CD4-positive, alpha-beta T cell treated with Interferon alpha-2 for 1 hour (primary cell): ENCODE results near the gene VILL.
A peak's percentile ranks its signal among the peaks of the same experiment; 100 is the strongest.
"Not testable (repeated sequence)": the region's sequence is repeated elsewhere in the genome, so short reads cannot be mapped to it uniquely, and the experiment has no call there.

Source experiments
- DNase-seq, 2 donors: peaks; one replicate each; pipeline ENCODE4 v3.0.0-alpha.2; 2020 to 2022

Gene VILL

DNA sequence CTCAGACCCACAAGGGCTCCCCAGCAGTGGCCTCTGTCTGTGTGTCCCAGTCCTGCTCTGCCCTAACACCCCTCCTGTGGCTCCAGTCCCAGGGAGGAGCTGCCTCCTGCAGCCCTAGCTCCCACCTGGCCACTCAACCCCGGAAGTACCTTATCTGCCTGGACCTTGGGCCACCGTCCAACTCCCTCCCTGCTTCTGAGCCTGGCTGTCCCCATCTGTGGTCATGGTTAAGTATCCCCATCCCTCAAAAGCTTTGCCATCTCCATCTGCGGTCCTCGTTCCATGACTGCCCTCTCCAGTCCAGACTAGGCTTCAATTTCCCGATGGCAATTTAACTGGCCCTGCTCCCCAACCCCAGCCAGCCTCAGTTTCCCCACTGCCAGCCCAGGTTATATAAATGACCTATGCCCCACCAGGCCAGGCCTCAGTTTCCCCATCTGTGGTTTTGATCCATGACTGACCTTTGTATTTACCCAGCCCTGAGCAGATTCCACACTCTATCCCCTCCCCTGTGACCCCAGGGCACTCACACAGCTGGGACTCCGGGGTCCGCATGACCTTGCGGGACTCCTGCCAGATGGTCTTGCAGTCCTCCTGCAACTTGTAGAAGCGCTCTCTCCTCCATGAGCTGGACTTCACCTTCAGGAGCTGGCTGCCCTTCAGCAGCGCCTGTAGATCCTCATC is 29.2 kb downstream of the VILL start:
- no peak for DNase-seq

DNA sequence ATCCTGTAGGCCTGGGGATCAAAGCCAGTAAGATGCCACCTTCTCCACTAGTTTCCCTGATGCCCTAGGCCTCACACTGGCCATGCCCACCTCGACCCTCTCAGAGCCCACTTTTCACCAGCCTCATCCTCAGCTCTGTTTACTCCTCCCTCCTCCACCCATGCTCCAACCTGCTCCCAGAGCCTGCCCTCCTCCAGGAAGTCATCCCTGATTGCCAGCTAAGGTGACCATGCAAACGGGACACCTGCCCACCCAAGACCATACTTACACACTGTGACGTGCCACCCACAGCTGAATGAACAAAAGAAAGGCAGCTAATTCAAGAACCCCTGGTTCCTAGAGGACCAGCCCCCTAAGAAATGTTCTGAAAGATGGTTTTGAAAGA is 29.7 kb downstream of the VILL start:
- DNase-seq = no peak

DNA sequence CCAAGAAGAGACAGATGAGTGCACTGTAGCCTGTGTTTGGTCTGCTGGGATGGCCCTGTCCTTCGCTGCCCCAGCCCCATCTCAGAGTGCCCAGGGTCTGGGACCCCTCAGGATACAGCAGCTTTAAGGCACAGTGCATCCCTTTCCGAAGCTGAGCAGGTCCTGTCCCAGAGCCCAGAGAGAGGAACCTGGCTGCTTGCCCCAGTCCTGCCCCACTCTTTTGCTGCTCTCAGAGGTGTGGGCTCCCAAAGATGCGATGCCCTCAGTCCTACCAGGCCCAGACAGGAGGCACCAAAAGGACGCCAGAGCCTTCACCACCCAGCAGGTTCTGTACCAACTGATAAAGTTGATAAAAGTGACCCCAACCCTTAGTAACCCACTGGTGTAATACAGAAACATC is 30.6 kb downstream of the VILL start:
- DNase-seq = no peak

DNA sequence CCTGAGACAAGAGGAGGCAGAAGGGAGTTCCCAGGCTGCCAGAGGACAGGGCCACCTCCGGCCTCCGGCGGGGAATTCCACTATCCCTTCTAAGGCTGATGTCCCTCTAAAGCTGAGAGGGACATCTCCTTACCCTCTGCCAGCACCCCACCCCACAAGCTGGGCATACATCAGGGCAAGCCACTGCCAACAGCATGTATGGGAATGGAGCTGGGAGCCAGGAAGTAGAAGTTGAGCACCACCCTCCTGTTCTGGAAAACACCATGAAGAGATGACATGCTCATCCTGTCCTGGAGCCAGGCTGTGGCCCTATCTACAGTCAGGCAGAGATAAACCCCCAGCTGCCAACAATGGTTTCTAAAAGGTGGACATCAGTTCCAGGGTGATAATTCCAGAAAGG is 31.7 kb downstream of the VILL start:
- DNase-seq = no peak

DNA sequence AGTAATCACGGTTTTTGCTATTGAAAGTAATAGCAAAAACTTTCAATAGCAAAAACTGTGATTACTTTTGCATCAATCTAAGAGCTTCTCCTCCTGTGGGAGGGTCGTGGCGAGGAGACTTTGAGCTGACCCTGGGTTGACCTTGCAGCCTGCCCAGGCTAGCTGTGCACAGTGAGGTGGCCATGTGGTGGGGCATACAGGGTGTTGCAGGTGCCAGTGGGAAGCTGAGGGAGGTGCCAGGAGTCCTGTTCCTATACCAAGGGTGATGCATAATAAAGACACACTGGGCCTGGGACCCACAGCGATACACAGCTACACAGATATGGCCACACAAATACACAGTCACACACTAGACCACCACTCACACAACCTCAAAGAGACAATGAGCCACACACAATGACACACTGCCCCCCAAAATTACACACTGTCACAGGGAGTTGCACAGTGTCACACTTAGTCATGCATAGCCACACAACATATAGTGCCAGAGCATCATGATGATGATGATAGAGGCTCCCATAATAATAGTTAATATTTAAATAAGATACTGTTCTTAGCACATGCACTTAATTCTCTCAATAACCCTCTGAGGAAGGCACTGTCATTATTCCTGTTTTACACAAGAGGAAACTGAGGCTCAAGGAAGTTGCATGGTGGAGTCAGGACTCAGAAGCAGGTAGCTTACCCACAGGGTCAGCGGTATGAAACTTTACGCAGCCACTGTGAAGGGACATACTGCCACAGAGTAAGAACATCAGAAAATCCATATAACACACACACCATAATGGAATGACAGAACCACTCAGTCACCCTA is 32.5 kb downstream of the VILL start:
- DNase-seq = peak in 1 of 2 donors; percentile 0

DNA sequence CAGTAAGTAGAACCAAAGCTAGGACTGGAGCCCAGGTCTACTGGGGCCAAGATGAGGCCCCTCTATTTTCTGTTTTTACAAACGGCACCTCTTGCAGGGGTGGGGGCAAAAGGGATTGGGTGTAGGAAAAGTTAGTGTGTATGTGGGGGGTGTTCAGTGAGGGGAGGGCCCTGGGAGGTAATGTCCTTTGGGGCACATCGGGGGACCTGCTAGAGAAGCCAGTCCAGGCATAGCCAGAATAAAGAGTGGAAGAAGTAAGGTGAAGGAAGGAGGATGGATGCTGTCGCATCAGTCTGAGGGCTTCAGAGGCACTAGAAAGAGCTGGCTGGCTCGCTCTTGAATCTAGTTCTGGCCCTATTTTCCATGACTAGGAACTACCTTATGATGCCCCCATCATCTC is 36.3 kb downstream of the VILL start:
- no peak for DNase-seq

DNA sequence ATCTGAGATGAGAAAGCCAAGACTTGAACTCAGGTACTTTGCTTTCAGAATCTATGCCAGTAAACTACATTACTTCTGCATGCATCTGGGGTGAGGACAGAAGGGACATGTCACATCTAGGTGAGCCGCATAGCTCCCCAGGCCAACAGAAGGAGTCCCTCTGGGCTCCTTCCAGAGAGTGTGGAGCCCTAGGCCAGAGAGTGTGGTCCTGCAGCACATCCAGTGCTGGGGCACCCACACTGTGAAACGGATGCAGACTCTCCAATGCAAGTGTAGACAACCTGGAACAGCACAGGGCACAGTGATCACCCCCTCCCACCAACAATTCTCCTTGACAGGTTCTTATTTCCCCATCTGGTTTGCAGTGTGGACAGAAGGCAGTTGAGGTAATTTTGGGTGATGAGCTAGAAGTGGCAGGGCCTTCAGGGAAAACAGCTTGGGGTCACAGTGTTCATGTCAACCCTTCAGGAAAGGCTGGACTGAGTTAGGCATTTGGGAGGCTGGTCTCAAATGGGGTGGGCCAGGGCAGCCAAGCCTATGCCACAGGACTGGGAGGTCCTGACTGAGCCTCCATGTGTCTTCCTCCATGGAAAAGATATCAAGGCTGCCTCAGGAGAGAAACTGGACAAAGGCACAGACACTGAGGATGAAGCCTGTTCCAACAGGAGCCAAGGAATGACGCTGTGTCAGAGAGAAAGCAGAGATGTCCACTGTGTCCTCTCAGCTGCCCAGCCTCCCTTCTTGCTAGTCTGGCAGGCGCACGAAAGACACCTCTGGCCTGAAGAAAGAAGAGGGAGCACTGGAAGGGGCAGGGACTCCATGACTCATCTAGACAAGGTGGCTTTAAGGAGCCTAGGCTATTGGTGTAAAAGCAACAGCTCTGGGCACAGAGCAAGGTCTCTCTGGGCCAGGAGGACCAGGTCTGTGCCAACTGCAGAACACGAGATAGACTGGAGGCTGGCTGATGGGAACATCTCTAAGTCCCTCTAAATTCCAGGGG is 37.2 kb downstream of the VILL start:
- no peak for DNase-seq

DNA sequence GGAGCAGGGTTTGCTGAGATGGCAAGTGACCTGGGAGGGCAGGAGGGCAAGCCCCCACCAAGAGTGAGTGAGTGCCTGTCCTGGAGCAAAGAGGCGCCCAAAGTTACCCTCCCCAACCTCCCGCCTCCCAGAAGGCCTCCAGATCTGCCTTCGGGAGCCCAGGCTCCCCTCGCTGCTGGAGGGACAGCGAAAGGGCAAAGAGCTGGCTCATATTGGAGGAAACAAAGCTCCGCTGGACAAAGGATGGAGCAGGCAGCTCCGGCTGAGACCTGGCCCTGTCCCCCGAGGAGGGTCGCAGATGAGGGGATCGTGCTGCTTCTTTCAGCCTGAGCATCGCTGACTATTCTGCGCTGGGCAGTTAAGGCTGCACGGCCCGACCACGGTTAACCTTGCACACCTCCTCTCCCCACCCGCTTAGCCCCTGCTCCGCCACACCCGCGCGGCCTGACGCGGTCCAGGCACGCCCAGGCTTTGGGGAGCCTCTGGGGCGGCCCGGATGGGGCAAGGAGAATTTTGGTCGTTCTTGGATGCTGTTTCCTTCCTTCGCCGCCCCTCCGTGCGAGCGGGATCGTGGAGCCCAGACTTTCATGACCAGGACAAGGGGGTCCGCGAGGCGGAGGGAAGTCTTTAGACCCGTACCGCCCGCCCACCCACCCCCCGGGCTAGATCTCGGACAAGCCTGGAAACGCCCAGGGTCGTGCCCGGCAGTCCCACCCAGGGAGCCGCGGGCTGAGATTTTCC is 38.2 kb downstream of the VILL start:
- no peak for DNase-seq

DNA sequence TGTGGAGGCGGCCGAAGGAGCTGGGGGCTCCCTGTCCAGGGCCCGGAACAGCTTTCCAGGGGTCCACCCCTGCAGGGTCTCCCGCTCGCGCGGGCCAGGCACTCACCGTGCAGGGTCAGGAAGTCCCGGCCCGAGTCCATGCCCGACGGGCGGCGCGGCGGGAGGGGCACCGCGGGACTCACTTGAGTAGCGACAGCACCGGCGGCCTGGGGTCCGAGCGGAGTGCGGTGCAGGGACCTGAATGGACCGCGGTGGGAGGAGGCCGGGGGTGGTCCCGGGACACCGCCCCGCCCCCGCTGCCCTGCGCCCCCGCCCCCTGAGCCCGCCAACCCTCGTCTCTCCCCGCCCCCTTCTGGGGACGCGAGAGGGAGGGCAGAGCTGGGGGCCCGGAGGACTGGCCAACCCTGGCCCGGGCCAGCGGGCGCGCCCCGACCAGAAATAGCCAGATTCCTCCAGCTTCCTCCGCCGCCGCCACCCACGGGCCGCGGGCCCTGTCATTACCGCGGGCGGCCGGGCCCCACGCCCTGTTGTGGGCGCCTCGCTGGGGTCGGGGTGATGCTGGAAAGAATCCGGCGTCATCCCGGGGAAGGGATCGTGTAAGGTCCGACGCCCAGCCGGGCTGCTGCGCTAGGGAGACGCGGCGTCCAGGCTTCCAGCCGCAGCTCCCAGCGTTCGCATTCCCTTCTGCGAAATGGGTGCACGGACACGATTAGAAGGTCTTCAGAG is 39.0 kb downstream of the VILL start, which contains the start of gene PLCD1:
TSS of gene PLCD1 (minus strand) at position 243 of the 726 bp plus-strand sequence. CDS start at position 140, 103 bp downstream.
- peak; percentile 36 to 73 for DNase-seq

DNA sequence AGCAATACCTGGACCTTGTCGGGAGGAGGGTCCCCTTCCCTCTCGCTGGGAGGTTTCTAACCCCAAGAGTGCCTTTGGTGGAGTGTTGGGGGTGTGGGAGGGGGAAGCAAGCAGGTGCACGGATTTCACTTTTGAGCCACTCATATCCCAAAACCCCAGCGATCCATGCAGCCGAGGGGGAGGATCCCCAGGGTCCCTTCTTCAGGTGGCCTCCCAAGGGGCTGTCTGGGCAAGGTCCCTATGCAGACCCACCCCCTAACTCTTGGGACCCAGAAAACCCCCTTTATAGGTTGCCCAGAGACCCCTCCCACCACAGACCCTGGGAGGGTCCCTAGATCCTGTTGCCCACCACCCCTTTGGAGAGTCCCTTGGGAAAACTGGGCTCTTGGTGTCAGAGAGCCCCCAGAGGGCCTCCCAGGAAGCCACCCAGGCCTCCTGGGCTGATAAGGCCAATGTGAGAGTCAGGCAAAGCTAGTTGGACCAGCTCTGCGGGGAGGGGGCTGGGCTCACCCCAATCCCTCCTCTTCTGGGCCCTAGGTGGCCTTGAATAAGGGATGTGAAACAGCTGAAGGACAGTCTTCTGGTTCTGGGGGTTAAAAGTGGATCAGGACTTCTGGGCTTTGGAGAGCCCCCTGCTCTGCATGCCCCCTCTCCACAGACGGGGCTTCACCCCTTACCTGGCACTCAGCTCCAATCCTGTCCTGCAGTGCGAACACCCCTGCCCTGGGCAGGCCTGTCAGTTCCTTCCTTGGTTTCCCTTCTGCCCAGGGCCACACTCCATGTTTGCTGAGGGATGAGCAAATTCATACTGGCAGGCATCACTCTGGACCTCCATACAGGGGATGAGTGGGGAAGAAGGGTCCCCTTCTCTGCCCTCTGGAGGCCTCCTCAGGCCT is 39.8 kb downstream of the VILL start:
- no peak for DNase-seq

DNA sequence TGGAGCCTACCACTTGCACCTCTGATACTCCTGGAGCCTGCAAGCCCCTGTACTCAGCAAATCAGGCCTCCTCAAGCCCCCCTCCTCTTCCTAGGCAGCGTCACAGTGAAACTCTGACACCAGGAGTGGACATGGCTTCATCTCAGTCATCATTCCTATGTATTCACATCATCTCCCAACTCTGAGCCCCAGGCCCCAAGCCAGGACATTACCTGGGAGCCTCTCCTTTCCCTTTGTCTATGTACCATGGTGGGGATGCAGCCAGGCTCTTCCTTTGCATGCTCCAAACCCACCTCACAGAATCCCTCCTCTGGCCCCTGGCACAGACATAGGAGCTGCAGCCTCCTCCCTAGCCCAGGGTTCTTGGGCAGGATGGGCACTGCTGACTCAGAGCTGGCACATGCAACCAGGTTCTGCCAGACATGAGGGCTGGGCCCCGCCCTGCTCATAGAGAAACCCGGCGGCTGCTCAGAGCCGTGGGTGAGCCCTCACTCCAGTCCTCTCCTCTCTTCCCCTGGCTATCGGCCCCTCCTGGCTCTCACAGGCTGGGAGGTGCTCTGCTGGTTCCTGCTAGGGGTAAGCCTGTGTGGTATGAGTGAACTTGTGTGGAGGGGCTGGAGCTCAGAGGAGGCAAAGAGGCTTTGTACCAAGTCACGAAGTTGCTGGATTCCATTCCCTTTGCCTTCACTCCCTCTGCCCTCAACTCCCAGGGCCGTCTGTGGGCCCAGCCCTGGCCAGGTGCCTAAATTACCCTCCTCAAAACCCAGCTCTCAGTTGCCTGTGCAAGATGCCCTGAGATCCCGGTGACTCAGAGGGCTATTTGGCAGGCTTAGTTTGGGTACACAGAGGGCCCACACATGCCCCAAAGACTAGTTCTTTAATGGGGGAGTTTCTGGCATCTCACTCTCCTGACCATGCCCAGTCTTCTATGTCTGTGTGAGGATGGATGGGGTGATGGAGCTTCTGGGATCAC is 40.7 kb downstream of the VILL start:
- DNase-seq = peak; percentile 43 to 47

DNA sequence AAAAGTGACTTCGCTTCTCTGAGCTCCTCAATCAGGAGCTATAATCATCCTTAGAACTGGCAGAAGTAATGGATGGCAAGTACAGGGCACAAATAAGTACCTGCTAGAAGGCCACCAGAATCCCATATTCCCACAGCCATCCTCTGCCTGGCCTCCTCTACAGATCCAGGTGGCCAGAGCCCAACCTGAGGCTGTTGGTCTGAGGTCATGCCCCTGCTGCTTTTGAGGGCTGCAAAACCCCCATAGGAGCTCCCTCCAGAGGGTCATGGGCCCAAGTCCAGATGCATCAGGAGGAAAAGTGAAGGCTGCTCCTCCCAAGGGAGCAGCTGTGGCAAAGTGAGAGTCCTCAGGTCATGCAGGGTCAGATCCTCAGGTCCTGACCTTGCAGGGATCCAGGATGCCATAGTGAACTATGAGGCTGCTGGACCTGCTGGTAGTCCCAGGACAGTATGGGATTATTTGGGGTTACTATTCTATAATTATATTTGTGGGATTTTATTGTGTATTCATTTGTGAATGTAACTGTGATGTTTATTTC is 41.8 kb downstream of the VILL start:
- DNase-seq = no peak

DNA sequence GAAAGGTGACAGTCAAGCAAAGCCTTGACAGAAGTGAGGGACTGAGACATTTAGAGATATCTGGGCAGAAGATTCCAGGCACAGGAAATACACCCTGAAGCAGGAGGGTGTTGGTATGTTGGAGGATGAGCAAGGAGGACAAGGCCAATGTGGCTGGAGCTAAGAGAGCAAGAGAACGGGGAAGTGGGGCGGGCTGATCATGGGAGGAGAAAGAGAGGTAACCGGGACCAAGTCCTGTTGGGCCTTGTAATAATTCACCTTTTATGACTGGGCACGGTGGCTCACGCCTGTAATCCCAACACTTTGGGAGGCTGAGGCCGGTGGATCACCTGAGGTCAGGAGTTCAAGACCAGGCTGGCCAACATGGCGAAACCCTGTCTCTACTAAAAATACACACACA is 43.0 kb downstream of the VILL start:
- DNase-seq = not testable (repeated sequence)

DNA sequence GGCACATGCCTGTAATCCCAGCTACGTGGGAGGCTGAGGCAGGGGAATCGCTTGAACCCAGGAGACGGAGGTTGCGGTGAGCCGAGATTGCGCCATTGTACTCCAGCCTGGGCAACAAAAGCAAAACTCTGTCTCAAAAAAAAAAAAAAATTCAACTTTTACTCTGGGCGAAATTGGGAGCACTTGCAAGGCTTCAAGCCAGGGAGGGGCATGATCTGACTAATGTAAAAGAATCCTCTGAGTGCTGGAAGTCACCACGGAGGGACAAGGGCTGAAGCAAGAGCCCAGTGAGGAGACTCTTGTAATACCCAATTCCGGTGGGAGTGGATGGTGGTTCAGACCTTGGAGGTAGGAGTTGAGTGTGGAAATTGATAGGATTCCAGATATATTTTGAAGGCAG is 43.7 kb downstream of the VILL start:
- DNase-seq = not testable (repeated sequence)

DNA sequence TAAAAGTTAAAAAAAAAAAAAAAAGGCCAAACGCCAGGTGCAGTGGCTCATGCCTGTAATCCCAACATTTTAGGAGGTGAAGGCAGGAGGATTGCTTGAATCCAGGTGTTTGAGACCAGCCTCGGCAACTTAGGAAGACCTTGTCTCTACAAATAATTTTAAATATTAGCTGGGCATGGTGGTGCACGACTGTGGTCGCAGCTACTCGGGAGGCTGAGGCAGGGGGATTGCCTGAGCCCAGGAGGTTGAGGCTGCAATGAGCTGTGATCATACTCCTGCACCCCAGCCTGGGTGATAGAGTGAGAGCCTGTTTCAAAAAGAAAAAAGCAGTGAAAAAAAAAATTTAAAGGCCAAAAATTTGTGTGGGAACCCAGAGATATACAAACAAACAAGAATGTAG is 45.7 kb downstream of the VILL start:
- DNase-seq = no peak

DNA sequence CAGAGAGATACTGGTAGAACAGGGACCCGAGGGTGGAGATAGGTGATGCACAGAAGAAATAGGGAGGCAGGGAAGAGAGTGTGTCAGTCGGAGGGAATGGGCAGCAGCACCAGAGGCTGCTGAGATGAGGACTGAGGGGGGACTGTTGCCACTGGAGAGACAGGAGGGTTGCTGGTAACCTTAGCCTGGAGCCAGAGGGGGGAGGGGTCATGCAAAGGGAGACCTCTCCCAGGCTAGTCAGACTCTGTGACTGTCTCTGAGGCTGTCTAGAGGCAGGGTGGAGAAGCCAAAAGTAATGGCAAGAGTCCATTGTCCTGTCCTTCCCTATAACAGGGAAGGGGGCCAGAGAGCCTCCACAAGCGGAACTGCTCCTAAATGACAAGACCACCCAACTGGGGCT is 46.3 kb downstream of the VILL start:
- DNase-seq = no peak

DNA sequence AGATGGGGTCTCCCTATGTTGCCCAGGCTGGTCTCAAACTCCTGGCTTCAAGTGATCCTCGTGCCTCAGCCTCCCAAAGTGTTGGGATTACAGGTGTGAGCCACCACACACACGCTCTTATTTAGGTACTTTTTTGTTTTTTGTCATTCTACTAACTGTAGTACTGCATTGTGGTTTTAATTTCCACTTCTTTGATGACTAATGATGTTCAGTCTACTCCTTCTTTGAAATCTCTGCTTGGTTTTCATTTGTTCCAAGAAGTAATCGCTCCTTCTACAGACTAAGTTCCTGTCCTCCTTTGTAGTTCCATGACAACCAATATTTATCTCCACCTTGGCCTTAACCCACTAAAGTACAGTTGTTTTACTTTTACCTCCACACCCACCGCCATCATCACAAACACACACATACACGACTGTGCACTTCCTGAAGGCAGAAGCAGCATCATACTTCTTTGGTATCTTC is 47.9 kb downstream of the VILL start:
- DNase-seq = peak; percentile 43 to 84

DNA sequence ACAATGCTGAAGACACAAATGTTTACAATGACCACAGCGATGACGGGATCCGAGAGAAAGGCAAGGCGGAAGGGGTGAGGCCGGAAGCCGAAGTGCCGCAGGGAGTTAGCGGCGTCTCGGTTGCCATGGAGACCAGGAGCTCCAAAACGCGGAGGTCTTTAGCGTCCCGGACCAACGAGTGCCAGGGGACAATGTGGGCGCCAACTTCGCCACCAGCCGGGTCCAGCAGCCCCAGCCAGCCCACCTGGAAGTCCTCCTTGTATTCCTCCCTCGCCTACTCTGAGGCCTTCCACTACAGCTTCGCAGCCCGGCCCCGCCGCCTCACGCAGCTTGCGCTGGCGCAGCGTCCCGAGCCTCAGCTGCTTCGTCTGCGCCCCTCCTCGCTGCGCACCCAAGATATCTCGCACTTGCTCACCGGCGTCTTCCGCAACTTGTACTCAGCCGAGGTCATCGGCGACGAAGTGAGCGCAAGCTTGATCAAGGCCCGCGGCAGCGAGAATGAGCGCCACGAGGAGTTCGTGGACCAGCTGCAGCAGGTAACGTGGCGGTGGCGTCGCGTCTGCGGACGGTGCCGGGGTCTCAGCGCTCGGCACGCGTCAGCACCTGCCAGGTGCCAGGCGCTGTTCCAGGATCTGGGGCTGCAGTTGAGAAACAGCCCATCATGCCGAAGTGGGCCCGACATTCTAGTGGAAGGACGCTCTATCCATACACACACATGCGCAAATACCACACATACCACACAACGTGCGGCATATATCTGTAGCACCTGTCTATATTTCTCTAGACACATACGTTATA is 48.7 kb downstream of the VILL start, which contains the start of gene DLEC1:
TSS of gene DLEC1 (plus strand) at position 108 of the 798 bp plus-strand sequence. CDS start at position 126, 18 bp downstream.
- peak; percentile 85 to 89 for DNase-seq
